ENCODE data around the gene CWC27.

- TF ChIP-seq EP300 (IDR thresholded peaks at IDR 0.05) (no peak), PBX3 (IDR thresholded peaks at IDR 0.05) (no peak), USF2 (IDR thresholded peaks at IDR 0.05) (no peak), TP53 (CRISPR knock-in tag; IDR thresholded peaks at IDR 0.05) (no peak)
Measured at GRCh38 chr5:65062469-65063083, 293.8 kb downstream of the CWC27 start.
